Heart right ventricle (tissue), 16 donors: ENCODE results near the gene MESD. TPM values are rescaled to one million over a fixed set of nuclear protein-coding genes. Genes with fewer than 3 reads are reported as not detected.

ENCODE experiments used
- ATAC-seq, 8 donors: fragments of 200-7000 bp; cut with Tn5 transposase; one replicate each; pipeline ENCODE4 v1.9.1; 2020; ENCODE audit warnings: mild to moderate bottlenecking in 8 of 8, moderate library complexity in 8 of 8, moderate number of reproducible peaks in 1 of 8
- DNase-seq, 2 donors: peaks; one replicate each; pipeline ENCODE4 v3.0.0-alpha.2; 2020
- H3K27ac ChIP-seq, 10 donors: fragments of 200-600 bp; sonication (generic) in 2 of 10; one replicate each; pipeline versions ENCODE4 v1.5.0 to v1.8.0; 2020 to 2022; ENCODE audit warnings: mild to moderate bottlenecking in 3 of 10
- H3K27me3 ChIP-seq, 7 donors: fragments of 200-600 bp; one replicate each; pipeline ENCODE4 v1.8.0; 2021 to 2022; ENCODE audit warnings: mild to moderate bottlenecking in 2 of 7
- H3K36me3 ChIP-seq, 9 donors: fragments of 200-600 bp; sonication (generic) in 1 of 9; one replicate each; pipeline versions ENCODE4 v1.5.0 to v1.8.0; 2020 to 2022; ENCODE audit warnings: mild to moderate bottlenecking in 2 of 9
- H3K4me1 ChIP-seq, 9 donors: fragments of 200-600 bp; sonication (generic) in 1 of 9; one replicate each; pipeline versions ENCODE4 v1.5.0 to v1.8.0; 2020 to 2022; ENCODE audit warnings: mild to moderate bottlenecking in 4 of 9
- H3K4me3 ChIP-seq, 10 donors: fragments of 200-600 bp; sonication (generic) in 2 of 10; one replicate each; pipeline versions ENCODE4 v1.5.0 to v1.8.0; 2020 to 2022; ENCODE audit warnings: mild to moderate bottlenecking in 7 of 10, moderate library complexity in 2 of 10
- H3K9me3 ChIP-seq, 11 donors: fragments of 200-600 bp in 10 of 11; sonication (generic) in 2 of 11; one replicate each; pipeline versions ENCODE4 v1.5.0 to v1.8.0; 2013 to 2022; ENCODE audit warnings: mild to moderate bottlenecking in 2 of 11, control low read depth in 1 of 11, moderate library complexity in 1 of 11
- CTCF ChIP-seq, 9 donors: fragments of 200-600 bp; sonication (generic) in 2 of 9; IDR thresholded peaks; one replicate each; pipeline versions ENCODE4 v1.5.0 to v1.8.0; 2021 to 2022; ENCODE audit warnings: antibody characterized with exemption in 9 of 9, mild to moderate bottlenecking in 5 of 9, moderate library complexity in 1 of 9
- WGBS, 2 donors: extraction: QIAGEN DNeasy Blood & Tissue Kit; methylation state at CpG; one replicate each; pipeline ENCODE4 v1.1.7; 2013; ENCODE audit warnings: inconsistent platforms in 1 of 2; 5-methylcytosine and 5-hydroxymethylcytosine counted together
- intact Hi-C, 10 donors: fragments of 100-400 bp; cut with DNase I; formaldehyde crosslinking; loops; one replicate each; pipeline versions ENCODE4 v1.11.1 to v1.14.2; 2022
- polyA plus RNA-seq, 2 donors: library from polyadenylated mRNA; stranded (reverse); fragments of 200-250 nt; gene quantifications; one replicate each; pipeline ENCODE4 v1.2.3, GENCODE V29; 2013
- total RNA-seq, 10 donors: library from RNA; stranded (reverse); fragmentation: NEBNext Ultra II Directional in 3 of 10; extraction: Animal tissue kit (Norgen Biotek cat#: 25700) in 3 of 10; gene quantifications; one replicate each; pipeline versions ENCODE4 v1.2.1 to v1.2.4, GENCODE V29; 2021 to 2023
- donor health status: Arrhythmogenic right ventricular cardiomyopathy.
- donor health status: ischemic (EF 13 %, LVEDD 7.1; RV severe dilation, severe dysfunction).
- donor health status: healthy with polysubstance abuse.
- donor health status: DM: no; HTN: yes; CAD: no.
- donor health status: DM: no; HTN: no; CAD: no.
- donor health status: ischemic (EF 25% LVEDD 6.9; RV normal size, moderate dysfunction).
- donor health status: ischemic (EF 25% LVEDD 5.7; RV mildly dilated, moderate dysfunction).
- donor health status: healthy.
- donor health status: DM: yes; HTN: yes; CAD: no.
- donor health status: Ischemic cardiomyopathy.
- donor health status: ischemic (EF 35%, LVEDD 5.7; RV mildly dilated, moderate dysfunction).
- donor health status: nonischemic (EF 11% LVEDD 7.7; RV severe dilation, severe dysfunction).
- donor health status: DM: yes; HTN: yes; CAD: no.
- donor health status: PGD.
- donor health status: ischemic (EF 29% LVEDD 5.4; RV normal size, mild dysfunction).
- donor health status: nonischemic (EF 23%, LVEDD 6.1; RV moderate dilation, normal function).

MESD gene
- total and polyA plus RNA-seq, 12 donors, result 11.1 to 17.6 (median 14.7) TPM

- intact Hi-C loops, result no loop called here
- DNase-seq (no peak), ATAC-seq (no peak)
- Histone ChIP-seq H3K27ac (no peak overlapping the region), H3K4me1 (peaks cover 0 to 3% (median 0%) of the 10 kb centered on the region in 9 donors), H3K9me3 (peaks cover 0 to 7% (median 0%) of the 10 kb centered on the region in 11 donors), H3K36me3 (peaks cover 0 to 30% (median 5%) of the 10 kb centered on the region in 9 donors), H3K4me3 (no peak overlapping the region), H3K27me3 (no peaks in the 10 kb centered on the region)
- 93 to 94% methylated on average over 6 of the region's 6 CpGs for WGBS, 2 donors
- TF ChIP-seq CTCF (IDR thresholded peaks at IDR 0.05), result no peak
Measured at GRCh38 chr15:80912673-80913072, 76.9 kb downstream of the MESD start.

- Histone ChIP-seq H3K36me3 (peaks cover 0 to 30% (median 5%) of the 10 kb centered on the region in 9 donors), H3K9me3 (peaks cover 0 to 7% (median 0%) of the 10 kb centered on the region in 11 donors), H3K27me3 (no peaks in the 10 kb centered on the region), H3K27ac (no peak overlapping the region), H3K4me3 (no peak overlapping the region), H3K4me1 (no peaks in the 10 kb centered on the region)
- ATAC-seq (no peak), DNase-seq (no peak)
- WGBS, 2 donors, result 93 to 100% methylated on average over 1 of the region's 1 CpG
- intact Hi-C loops, result no loop called here
- TF ChIP-seq CTCF (IDR thresholded peaks at IDR 0.05), result no peak
Measured at GRCh38 chr15:80911821-80912220, 77.8 kb downstream of the MESD start.

- DNase-seq, result no peak
- Histone ChIP-seq H3K27ac (no peak overlapping the region), H3K9me3 (peaks cover 0 to 7% (median 0%) of the 10 kb centered on the region in 11 donors), H3K4me3 (no peak overlapping the region), H3K27me3 (no peaks in the 10 kb centered on the region), H3K36me3 (peaks cover 0 to 30% (median 5%) of the 10 kb centered on the region in 9 donors), H3K4me1 (peaks cover 0 to 12% (median 0%) of the 10 kb centered on the region in 9 donors)
- WGBS, 2 donors, result 91 to 93% methylated on average over 11 of the region's 11 CpGs
- ATAC-seq, result no peak
- no peak for TF ChIP-seq CTCF (IDR thresholded peaks at IDR 0.05)
- intact Hi-C loops, result no loop called here
Measured at GRCh38 chr15:80906159-80906766, 83.4 kb downstream of the MESD start.

DNA sequence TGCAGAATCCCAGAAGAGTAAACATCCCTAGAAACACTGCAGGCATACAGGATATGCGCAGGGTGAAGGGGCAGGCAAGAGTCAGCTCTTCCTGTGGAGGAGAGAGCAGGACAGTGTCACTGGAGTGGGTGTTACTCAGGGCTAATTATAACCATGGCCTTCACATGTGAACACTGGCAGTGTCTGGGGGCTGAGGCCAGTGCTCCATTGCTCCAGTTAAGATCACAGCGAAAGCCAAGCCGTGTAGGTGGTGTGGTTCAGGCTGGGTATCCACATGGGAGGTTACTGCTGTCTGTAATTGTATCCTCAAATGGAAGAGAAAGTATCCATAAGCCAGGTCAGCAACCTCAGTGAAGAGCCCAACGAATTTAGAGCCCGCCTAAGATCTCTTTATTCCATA lies 84.6 kb downstream of the MESD start:
- DNase-seq, result peak in 1 of 2 donors; percentile 13
- H3K27ac ChIP-seq, result no peak overlapping the region
- 74 to 75% methylated on average over 5 of the region's 5 CpGs for WGBS, 2 donors
- ATAC-seq, result peak; percentile 36 to 92 (median 77)
- H3K4me3 ChIP-seq, result no peak overlapping the region
- peaks cover 0 to 12% (median 0%) of the 10 kb centered on the region in 9 donors for H3K4me1 ChIP-seq
- intact Hi-C loops, result loop anchor here in 1 of 10 donors (5.0 kb wide), 1 partner anchor 47 kb away; no protein-coding TSS in a partner anchor
- peaks cover 0 to 18% (median 5%) of the 10 kb centered on the region in 9 donors for H3K36me3 ChIP-seq
- no peak for TF ChIP-seq CTCF (IDR thresholded peaks at IDR 0.05)
- H3K27me3 ChIP-seq, result no peaks in the 10 kb centered on the region
- H3K9me3 ChIP-seq, result peaks cover 0 to 7% (median 0%) of the 10 kb centered on the region in 11 donors
